ENCODE data around the gene HPSE2.

- TF ChIP-seq CTCF (conservative IDR thresholded peaks at IDR 0.05) (no peak), ZFX (IDR thresholded peaks at IDR 0.05) (no peak)
Observed at GRCh38 chr10:98910048-98910447, 325.6 kb downstream of the HPSE2 start.

Measured in C4-2B (cell line).